Esophagus mucosa (tissue), 1 donor: ENCODE measurements around the gene TENM3. TPM values are rescaled to one million over a fixed set of nuclear protein-coding genes. Genes with fewer than 3 reads are reported as not detected.

Experiments used
- ATAC-seq: fragments of 200-7000 bp; cut with Tn5 transposase; one replicate; pipeline ENCODE4 v1.9.1; 2020
- total RNA-seq: library from RNA; stranded (reverse); gene quantifications from one replicate; pipeline ENCODE4 v1.2.4, GENCODE V29; 2023
- donor health status: DM: yes; HTN: yes; CAD: no.

TENM3 gene
- total RNA-seq, 1 donor from 2014 or later = 3.6 TPM

DNA sequence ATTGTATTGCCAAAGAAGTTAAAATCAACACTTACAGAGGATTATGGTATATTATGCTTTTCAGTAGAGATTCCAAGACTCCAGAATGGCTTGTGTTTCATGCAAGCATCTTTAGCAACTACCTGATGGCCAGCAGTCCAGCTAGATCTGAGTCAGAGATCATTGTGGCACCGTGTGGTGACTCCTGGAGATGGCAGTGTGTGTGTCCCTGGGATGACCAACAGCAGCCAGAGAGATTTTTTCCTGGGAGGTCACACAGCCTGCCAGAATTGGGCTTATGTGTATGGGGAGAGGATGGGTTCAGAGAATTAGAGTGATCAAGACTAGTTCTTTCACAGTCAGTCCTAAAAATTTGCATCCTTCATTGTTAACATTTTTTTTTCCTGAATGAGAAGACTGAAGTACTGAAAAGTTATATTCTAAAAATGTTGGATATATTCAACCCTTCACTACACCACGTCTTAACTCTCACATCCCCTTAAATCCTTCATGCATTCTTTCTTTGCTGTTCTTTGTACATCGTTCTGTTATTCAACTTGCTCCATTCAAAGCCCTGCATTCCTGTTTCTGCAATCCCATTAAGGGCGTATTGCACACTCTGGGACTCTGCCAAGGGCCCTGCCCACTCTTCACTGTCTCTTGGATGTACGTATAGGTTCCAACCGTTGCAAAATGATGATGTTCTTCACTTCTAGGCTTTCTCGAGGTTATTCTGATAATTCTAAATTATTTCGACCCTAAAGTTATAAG, 12.4 kb downstream of the TENM3 start:
- ATAC-seq = no peak

DNA sequence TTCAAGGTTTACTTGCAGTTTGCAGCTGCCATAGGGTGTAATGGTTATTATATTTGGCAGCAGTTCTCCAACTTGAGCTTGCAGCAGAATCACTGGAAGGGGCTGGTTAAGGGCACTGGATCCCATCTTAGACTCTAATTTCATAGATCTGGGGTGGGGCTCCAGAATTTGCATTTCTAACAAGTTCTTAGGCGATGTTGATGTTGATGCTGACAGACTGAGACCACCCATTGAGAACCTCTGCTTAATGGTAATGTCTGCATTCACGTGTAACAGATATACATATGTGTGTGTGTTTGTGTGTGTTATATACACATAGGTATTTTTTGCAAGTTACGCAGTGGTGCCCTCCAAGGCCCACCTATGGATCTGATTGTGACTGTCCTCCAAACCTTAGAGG, 13.8 kb downstream of the TENM3 start:
- no peak for ATAC-seq

DNA sequence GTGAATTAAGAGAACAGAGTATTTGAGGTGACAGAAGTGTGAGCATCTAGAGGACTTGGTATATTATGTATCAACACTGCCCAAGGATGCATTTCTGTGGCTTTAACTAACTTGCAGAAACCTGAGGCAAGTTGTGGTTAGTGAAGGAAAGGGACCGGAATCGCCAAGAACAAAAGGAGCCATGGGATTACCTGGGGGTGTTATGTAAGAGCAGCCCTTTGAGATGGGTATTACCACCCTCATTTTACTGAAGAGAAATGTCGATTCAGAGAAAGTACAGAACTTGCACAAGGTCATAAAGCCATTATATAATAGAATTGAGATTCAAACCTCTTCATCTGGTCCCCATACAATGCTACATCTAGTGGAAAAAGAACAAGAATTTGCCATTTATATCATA, 14.3 kb downstream of the TENM3 start:
- ATAC-seq = no peak

DNA sequence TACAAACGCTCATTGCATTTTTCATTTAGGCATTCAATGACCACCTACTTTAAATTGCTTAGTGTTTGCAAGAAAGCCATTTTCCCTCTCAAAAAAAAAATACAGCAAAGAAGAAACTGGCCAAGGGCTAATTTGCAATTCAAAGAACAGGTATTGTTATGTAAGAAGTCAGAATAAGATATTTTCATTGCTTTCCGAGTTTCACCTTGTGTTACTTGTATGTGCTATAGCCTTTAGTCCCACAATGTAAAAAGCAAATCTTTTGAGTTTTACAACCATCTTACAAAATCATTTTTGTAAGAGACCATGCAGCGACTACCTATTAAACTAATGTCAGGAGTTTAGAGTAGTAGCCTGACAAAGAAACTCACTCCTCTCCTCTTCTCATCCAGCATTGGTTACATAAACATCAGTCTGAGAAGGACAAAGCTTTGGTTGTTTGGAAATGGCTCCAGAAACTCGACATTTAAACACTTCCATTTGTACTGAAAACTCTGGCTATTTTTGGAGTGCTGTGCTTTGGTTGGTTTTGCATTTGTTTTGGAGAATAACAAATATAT, 15.3 kb downstream of the TENM3 start:
- no peak for ATAC-seq

DNA sequence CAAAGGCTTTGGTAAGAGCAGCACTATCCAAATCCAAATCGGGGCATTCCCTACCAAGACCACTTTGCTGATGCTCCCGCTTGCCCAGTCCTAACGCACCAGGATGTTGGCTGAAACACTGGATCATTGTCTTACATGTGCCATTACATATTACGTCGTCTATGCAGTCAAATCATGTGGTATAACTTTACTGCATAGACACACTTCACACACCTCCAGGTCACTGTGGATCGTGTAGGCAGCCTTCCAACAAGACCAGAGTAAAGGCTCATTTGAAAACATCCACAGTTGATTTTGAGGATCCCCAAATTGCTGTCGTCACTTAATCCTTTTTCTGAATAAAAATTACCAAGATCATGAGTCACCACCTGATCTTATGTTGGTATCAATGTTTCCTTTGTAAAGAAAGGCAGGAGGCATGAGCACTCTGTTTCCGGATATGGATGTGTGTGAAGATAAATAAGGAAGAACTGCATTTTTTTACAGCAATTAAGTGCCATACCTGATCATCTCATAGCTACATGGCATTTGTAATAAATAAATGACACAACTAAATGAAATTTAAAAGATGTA, 18.5 kb downstream of the TENM3 start:
- ATAC-seq = no peak

DNA sequence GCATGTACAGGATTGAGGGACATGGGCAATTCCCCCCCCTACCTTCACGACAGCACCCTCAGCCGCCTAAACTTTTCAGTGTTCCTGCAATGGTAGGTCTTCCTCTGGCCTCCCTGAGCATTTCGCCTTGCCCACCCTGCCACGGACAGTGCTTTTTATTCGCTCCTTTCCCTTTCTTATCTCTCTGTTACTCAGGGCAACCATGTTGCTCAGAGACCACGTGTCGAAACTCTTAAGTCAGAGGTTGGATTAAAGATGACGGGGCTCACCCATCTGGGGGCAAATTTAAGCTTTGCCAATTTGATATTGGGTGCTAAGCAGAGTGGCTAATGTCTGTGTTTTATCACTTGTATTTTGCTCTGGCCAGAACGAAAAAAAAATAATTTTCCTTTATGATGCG, 20.4 kb downstream of the TENM3 start:
- no peak for ATAC-seq

DNA sequence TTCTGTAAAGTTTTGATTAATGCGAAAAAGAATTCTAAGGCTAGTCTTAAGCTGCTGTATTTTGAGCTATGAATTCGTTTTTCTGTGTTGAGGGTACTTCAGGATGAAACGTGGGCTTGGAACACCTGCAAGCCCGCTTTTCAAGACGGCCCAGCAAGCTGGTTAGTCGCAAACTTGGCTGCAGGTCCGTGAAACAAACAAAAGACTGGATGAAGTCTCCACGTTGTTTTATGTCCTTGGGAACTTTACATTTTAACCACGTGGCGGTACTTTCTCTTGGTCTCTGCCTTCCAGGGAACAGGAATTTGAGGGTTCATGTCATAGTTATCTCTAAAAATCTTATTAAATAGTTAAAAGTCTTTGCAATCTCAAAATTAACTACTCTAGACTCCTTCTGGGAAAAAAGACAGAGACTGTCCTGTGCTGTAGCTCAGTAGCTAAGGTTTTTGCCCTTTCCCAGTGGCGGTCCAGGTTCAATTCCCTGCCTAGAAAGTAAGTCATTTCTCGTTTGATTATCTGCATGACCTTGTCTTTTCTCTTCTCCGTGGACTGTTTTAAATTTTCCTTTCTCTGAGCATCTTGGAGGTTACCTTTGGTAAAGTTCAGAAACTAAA, 21.0 kb downstream of the TENM3 start:
- ATAC-seq = no peak

DNA sequence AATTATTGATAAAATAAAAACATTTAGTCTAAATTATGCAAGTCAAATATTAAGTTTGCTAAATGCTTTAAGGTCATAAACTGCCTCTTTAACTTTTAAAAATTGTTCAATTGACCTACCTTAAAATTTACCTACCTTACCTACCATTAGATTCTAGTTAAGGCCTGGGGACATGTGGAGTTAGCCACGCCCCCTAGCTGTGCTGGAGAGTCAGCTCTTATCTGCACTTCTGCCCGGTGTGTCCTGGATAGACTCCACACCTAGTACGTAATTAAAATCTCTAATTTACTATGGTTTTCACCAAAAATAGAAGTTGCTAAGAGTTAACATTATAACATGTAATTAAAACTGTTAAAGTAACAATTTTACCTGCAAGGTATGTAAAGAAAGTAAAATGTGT, 22.7 kb downstream of the TENM3 start:
- no peak for ATAC-seq

DNA sequence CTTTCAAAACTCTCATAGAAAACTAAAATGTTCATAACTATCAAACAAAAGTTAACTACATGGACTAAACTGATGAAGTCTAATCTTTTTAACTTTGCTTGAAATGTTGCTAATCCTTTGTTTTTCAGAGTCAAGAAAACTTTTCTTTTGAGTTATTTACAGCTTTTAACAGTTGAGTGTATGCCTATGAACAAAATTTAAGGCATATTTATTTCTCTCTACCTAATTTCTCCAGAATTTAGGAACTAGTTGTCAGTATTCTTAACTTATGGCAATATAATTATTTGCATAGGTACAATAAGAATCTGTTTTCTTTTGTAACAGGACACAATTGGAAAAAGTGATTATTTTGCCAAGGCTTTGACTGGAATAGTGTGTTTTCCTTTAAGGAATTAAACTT, 23.8 kb downstream of the TENM3 start:
- ATAC-seq = no peak

DNA sequence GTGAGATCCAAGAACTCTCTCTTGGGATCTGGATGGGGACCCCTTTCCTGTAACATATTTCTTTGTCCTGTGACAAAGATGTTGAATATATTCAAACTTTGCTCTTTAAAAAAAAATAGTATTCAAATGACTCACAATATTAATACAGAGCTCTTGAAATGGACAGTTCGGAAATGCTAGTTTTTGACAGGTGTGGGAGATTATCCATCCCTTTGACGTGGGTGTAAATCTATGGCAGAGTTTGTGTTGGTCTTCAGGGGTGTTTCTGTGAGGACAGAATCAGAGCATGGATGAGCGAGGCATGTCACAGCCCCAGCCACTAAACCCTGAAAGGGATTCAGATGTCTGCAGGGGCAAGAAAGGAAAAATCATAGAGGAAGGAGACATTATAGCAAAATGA, 25.8 kb downstream of the TENM3 start:
- no peak for ATAC-seq

DNA sequence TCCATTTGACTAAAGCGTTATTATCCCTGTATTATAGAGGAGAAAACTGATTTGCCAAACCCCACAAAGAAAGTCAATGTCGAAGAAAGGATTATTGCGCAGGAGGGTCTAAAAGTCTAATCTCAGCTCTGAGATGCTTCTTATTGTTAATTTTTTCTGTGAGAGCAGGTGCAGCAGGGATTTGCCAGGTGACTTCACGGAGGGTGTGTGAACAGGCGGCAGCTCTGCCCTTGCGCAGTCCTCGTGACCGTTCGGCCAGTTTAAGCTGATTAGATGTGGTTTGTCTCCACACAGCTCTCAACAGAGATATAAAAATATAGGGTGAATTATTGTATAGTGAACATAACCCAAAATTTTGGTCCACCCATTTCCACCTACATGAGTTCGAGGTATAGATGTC, 28.5 kb downstream of the TENM3 start:
- ATAC-seq = no peak

DNA sequence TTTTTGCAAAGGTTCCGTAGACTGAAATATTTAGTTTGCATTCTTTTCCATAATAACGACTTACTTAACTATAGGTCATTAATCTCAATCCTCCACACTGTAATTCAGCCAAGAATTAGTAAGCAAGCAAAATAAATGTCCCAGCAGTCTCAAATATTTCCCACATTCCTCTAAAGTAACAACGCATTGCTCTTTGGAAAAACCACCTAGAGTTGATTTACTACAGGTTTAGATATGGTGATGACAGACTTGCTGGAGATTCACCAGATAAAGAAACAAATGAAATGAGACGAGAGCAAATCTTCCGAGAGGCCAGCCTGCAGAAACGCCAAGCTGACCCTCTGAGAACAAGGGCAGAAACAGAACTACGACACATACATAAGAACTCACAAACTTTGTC, 28.9 kb downstream of the TENM3 start:
- ATAC-seq = no peak

DNA sequence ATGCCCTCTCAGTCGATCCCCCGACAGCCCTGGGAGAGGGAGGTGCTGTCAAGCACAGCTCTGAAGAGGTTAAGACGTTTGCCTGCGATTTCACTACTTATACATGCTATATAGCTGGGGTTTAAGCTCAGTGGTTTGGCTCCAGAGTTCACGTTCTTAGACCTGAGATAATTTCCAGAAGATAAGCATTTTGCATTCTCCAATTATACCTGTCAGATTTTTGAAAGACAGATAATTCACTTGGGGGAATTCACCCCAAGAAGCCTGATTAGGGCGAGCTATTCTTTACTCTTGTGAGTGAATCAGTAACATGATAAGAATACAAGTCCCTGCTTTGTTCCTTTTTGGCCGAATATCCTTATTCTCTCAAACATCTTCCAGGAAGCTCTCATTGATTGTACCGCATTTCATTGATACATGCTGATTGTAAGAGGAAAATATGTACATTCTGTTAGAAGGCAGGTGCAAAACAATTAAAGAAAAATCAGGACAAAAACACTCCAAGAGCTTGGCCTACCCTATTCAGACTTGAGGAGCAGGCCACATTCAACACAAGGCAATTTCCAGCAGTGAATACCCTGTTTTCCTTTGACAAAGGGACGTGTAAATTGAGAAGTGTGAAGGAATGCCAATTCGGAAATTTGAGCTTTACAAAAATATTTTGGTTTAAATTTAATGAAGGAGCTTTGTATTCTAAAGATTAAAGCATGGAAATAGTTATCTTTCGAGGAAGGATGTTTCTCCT, 30.2 kb downstream of the TENM3 start:
- ATAC-seq = no peak

DNA sequence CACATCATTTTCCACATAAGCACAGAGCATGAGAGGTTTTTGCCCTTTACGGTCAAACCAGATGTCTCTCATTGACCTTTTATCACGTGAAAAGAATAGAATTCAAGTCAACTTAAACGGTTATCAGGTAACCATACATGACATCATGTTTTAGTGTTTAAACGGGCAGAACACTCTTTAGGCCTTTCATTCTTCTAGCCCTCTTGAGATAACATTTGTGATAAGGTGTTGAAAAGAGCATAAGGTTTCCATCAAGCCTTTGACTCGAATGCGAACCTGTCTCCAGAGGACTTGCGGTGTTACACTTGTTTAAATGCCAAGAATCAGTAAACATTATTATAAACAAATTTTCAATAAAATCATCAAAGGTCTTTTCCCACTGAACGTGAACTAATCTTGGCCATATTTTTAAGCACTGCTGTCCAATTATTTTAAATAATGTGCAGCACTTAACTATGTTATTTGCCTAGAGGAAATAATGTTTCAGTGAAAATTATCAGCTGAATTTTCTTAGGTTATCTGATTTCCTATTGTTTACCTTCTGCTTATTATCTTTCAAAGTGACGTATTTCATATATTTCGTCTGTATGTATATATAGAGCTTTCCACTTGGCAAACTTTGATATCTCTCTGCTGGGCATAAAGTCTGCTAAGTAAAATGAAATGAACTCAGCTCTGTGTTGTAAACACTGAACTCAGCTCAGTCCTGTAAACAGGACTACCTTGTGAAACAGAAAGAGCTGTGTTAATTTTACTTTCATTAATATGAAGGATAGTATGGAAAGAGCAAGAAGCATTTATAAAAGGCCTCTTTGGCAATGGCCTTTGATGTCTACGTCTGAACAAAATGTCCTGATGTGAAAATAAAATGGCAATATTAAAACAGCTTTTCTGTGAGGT, 33.3 kb downstream of the TENM3 start:
- no peak for ATAC-seq

DNA sequence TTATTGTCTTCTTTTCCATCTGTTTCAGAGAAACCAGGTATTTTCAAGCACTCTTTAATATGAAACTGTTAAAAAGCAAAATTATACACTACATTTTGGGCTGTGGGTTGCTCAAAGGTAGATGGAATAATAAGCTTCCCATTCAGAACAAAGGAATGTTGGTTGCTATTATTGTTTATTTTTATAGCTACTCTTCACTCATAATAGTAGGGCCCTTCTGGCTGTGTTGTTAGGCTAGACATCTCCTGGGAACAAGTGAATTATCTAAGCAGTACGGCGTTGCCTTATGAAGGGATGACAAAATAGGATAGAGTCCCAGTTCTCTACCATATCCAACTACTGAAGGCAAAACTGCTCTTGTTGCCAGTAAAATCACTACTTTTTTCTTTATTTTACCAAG, 34.2 kb downstream of the TENM3 start:
- no peak for ATAC-seq

DNA sequence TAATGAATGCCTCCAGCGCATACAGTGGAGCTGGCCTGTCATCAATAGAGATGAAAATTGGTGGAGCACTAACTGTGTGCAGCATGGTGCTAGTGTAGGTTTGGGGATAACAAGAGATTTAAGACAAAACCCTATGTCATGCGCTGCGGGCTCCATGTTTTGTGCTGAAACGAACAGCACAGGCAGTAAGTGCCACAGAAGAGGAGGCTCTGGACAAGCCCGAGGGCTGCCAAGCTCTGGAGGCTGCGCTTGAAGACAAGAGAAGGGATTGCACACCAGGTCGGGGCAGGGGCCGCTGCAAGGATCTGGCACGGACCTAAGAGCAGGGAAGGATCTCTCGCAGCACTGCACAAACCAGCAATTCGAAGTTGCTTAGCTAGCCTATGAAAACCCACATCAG, 35.5 kb downstream of the TENM3 start:
- no peak for ATAC-seq

DNA sequence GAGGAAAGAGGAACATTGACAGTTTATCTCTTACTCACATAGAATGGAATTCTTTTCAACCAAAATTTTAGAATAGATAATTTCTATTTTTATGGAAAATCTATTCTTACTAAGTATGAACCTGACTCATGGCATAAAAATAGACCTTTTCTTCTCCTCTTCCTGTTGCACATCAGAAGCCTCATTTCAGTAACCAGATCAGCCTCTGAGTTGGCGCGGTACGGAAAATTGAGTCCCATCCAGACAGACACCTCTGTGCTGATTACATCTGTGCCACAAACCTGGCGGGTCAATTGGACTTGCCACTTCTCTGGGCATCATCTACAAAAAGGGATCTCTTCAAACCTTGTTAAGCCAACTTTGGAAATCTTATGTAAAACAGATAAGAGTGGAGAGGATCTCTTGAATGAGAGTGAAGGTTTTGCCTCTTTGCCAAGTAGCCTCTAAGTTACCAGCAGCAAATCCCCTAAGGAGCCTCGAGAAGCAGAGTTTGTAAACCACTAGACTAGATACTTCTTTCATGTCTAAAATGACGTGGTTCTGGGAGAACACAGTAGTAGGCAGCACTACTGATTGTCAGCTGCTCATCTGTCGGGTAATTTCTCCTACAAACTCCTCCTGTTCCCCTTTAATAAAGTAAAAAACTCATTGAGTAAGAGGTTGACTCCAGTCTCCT, 37.4 kb downstream of the TENM3 start:
- no peak for ATAC-seq

DNA sequence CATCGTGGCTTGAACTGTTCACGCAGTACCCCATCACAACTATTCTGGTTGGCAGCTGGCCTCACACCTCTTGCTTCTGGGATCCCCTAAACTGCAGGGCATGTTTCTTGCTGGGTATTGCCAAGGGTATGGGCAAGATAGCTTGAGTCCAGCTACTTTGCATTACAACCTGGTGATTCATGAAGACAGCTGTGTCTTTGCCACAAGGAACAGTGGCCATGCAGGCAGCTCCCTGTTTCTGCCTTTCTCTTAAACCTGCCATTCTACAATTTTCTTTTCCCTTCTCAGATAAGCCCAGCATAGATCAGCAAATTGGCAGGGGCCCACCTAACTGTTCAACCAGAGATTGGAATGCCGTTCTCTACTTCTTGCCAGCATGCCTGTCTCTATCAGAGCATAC, 42.8 kb downstream of the TENM3 start:
- no peak for ATAC-seq

DNA sequence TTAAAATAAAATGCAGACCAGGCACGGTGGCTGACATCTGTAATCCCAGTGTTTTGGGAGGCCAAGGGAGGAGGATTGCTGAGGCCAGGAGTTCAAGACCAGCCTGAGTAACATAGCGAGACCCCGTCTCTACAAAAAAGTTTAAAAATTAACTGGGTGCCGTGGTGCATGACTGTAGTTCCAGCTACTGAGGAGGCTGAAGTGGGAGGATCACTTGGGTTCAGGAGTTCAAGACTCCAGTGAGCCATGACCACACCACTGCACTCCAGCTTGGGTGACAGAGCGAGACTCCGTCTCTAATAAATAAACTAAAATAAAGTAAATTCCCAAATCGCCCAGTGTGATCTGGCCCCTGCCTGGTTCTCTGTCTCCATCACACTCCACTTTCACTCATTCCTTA, 43.7 kb downstream of the TENM3 start:
- no peak for ATAC-seq

DNA sequence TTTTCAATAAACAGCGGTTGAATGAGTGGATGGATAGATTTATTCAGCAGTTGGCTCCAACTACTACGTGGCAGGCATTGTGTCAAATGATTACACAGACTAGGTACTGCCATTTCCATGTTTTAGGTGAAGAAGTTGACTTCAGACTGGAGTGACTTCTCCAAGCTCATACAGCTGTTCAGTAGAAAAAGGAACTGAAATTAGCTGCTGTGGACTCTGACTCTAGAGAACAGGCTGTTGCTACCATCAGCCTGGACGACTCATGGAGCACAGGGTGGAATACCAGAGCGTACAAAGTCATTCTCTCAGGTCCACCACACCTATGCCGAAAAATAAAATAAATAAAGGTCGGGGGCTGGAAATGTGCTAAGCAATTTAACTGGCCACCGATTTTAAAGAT, 45.3 kb downstream of the TENM3 start:
- no peak for ATAC-seq

DNA sequence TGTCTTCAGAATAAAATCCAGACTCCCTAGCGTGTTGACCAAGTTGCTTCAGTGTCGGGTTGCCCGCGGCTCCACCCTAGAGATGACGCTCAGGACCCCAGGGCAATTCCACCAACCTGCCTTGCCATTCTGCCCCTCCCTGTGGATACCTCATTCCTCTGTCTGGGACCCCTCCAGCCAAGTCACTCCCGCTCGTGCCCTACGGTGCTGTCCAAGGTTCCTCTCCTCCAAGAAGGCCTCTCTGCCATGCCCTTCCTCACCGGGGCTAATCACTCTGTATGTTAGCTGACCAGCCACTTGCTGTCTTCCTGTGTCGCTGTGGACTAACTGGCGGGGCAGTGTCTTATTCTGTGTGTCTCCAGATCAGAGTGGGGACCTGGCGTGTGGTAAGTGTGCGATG, 46.6 kb downstream of the TENM3 start:
- ATAC-seq = no peak

DNA sequence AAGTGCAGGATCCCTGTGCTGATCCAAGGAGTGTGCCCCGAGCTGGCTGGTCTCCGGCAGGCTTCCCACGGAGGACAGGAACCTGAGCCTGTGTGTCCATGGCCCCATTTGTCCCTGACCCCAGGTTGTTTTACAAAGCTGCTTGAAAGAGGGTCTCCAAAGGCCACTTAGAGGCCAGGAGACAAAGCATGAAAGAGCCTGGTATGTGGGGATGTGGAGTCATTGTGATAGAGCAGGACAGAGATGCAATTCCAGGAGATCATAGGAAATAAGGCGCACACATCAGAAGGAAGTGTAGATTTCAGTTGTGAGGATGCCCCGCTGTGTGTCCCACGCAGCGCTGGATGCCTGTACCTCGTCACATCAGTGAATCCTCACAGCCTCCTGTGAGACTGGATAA, 48.0 kb downstream of the TENM3 start:
- no peak for ATAC-seq
